ENCODE results near the gene ZNF423.
"Not testable (repeated sequence)": the region's sequence is repeated elsewhere in the genome, so short reads cannot be mapped to it uniquely, and the experiment has no call there.

Gene ZNF423

GRCh38 chr16:49855822-49856671, at the start of gene ZNF423:
Gene ZNF423 (minus strand): TSS chr16:49856112. CDS start chr16:49855774, 338 bp downstream.
- DNase-seq, result no peak

- DNase-seq, result no peak
Measured at GRCh38 chr16:49904348-49905062, 48.6 kb upstream of the ZNF423 start.

- DNase-seq, result no peak
Measured at GRCh38 chr16:49902908-49903307, 47.0 kb upstream of the ZNF423 start.

GRCh38 chr16:49901711-49902110, 45.8 kb upstream of the ZNF423 start:
- no peak for DNase-seq

- no peak for DNase-seq
Measured at GRCh38 chr16:49900875-49901274, 45.0 kb upstream of the ZNF423 start.

- no peak for DNase-seq
Measured at GRCh38 chr16:49899991-49900695, 44.2 kb upstream of the ZNF423 start.

- no peak for DNase-seq
Measured at GRCh38 chr16:49896447-49896964, 40.6 kb upstream of the ZNF423 start.

GRCh38 chr16:49890876-49891275, 35.0 kb upstream of the ZNF423 start:
- no peak for DNase-seq

GRCh38 chr16:49889725-49890397, 33.9 kb upstream of the ZNF423 start:
- DNase-seq, result no peak

GRCh38 chr16:49886554-49887094, 30.7 kb upstream of the ZNF423 start:
- DNase-seq, result no peak

- no peak for DNase-seq
Measured at GRCh38 chr16:49884033-49885015, 28.4 kb upstream of the ZNF423 start.

- no peak for DNase-seq
Measured at GRCh38 chr16:49883076-49884014, 27.4 kb upstream of the ZNF423 start.

- no peak for DNase-seq
Measured at GRCh38 chr16:49881890-49882289, 26.0 kb upstream of the ZNF423 start.

- DNase-seq, result not testable (repeated sequence)
Measured at GRCh38 chr16:49878540-49878939, 22.6 kb upstream of the ZNF423 start.

- no peak for DNase-seq
Measured at GRCh38 chr16:49876716-49877129, 20.8 kb upstream of the ZNF423 start.

GRCh38 chr16:49875806-49876715, 20.1 kb upstream of the ZNF423 start:
- DNase-seq, result no peak

- no peak for DNase-seq
Measured at GRCh38 chr16:49874613-49875237, 18.8 kb upstream of the ZNF423 start.

- DNase-seq, result not testable (repeated sequence)
Measured at GRCh38 chr16:49871824-49872223, 15.9 kb upstream of the ZNF423 start.
